GM18519 (cell line): ENCODE data around the gene BCL2.
"Not testable (repeated sequence)": the region's sequence is repeated elsewhere in the genome, so short reads cannot be mapped to it uniquely, and the experiment has no call there.

Source experiments
- ATAC-seq: cut with Tn5 transposase; IDR thresholded peaks from one replicate; pipeline ENCODE4 v1.9.1; 2021; ENCODE audit warnings: mild to moderate bottlenecking, moderate library complexity; ENCODE audit not compliant: unreplicated experiment, low FRiP score

The BCL2 gene

GRCh38 chr18:63207835-63208234, 111.7 kb downstream of the BCL2 start:
- ATAC-seq = no peak

DNA sequence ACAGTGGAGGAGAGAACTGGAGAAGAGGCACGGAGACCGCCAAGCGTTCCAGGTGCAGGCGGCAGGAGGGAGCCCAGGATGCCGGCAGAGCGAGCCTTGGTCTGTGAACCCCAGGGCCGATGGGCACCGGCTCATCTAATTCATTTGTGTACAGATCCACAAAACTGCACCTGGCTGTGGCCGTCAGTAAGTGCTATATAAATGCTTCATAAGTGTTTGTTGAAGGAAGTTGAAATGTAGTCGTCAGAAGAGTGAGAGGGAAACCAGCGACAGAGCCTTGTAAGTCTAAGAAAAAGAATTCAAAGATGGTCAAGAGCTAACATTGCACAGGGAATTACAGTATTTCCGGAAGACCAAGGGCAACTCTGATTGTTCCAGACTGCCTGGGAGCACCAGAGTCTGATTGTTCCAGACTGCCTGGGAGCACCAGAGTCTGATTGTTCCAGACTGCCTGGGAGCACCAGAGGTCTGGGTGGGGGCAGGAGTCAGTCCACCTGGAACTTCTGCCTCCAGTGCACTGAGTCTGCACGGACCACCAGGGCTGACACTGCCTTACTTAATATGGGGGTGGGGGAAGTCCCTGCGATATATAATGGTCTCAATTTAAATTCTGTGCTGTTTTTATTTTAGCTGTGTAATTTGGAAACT, 112.3 kb downstream of the BCL2 start:
- peak; percentile 38 for ATAC-seq

DNA sequence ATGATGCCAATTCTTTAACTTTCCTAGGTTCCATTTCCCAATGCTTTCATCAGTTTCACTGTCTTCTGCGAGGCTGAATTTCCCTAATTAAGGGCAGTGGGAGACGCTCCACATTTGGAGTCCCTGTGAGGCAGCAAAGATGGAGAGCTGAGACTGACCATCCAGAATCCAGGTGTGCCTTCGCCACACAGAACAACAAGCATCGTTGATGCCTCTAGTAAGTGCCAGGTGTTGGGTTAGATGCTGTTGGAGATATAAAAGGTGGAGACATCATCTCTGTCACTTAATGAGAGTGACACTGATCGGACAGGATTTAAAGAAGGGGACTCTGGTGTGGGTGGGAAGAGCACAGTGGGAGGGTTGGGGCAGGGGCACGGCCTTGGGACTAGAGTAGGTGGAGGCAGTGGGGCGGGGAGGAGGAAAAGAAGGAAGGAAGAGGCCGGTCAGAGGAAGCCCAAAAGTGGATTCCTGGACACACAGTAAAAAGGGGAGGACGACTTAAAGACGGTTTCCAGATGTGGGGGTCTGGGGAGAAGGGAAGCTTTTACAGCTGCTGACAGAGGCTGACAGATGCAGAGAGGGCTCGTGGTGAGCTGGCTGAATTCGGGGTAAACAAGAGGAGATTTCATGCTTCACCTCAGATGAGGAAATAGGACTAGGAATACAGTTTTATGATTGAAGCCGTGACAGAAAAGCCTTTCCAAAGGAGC, 113.0 kb downstream of the BCL2 start:
- no peak for ATAC-seq

DNA sequence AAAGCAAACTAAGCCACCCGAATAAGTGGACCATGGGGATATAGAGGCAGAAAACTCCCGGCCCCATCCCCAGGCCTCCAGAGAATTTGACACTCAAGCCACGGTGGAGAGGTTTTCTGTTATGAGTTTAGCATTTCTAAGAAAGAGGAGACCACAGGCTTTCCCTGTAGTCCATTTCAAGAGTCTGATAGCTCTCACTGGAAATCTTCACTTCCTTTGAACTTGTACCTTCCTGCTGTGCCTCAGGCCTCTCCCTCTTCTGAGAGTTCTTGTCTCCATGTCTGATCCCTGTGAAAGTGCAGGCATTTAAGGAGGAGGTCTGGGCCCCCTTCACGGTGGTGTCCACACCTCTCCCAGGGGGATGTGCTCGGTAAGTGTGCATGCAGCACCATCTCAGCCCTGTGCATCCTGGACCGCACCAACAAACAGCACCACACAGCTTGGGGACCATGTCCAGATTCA, 113.7 kb downstream of the BCL2 start:
- ATAC-seq = no peak

DNA sequence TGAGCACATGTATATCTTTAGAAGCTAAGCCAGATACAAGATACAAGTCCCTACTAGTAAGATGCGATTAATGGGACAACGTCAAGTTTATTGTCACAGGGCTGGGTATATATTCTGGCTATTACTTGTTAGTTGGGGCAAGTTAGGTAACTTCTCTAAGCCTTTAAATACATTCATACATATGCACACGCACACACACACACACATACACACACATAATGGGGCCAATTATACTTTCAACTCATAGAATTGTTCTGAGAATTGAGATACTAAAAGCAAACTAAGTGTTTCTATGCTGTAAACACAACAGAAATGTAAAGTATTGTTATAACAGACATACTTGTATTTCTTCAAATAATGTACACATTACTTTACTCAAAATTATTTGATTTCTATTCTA, 116.1 kb downstream of the BCL2 start:
- no peak for ATAC-seq

DNA sequence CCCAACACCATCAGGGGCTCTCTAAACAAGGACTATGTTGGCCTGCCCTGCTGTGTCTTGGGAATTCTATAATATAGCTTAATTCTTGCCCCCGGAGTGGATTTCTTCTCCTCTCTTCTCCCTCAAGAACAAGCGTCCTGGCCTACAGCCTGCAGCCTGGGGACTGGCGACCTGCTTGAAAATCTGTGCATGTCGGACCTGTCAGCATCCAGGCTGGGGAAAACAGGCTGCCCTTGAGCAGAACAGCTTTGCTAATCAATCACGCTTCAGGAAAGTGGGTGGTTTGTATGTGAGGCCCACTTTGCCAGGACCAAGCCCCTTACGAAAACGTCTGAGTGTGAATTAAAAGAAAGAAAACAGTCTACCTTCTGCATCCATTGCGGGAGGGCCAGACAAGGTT, 116.7 kb downstream of the BCL2 start:
- ATAC-seq = no peak

- ATAC-seq = not testable (repeated sequence)
Observed at GRCh38 chr18:63201456-63201855, 118.1 kb downstream of the BCL2 start.

GRCh38 chr18:63199743-63200241, 119.8 kb downstream of the BCL2 start:
- ATAC-seq = peak; percentile 45

DNA sequence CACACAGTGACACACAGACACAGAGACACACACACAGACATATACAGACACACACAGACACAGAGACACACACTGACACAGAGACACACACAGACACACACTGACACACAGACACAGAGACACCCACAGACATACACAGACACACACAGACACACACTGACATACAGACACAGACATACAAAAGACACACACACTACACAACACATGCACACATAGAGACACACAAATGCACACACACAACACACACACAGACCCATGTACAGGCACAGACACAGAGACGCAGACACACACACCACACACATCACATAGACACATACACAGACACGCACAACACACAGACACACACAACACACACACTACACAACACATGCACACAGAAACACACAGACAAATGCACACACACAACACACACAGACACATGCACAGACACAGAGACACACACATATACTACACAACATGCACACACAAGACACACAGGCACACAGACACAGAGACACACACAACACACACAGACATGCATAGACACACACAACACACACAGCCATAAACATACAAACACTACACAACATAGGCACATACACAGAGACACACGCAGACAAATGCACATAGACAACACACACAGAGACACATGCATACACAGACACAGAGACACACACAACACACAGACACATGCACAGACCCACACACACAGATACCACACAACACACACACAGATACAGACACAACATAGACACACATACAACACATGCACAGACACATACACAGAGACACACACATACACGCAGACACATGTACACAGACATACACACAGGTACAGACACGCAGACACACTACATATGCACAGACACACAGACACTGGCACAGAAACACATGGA, 120.5 kb downstream of the BCL2 start:
- ATAC-seq = no peak

DNA sequence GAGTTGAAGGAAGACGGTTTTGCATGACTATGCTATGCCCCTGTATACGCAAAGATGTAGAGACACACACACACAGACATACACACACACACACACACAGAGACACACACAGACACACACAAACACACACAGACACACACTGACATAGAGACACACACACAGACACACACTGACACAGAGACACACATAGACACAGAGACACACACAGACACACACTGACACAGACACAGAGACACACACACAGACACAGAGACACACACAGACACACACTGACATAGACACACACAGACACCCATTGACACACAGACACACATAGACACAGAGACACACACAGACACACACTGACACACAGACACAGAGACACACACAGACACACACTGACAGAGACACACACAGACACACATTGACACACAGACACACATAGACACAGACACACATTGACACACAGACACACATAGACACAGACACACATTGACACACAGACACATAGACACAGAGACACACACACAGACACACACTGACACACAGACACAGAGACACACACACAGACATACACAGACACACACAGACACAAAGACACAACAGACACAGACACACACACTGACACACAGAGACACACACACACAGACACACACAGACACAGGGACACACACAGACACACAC, 121.3 kb downstream of the BCL2 start:
- no peak for ATAC-seq

DNA sequence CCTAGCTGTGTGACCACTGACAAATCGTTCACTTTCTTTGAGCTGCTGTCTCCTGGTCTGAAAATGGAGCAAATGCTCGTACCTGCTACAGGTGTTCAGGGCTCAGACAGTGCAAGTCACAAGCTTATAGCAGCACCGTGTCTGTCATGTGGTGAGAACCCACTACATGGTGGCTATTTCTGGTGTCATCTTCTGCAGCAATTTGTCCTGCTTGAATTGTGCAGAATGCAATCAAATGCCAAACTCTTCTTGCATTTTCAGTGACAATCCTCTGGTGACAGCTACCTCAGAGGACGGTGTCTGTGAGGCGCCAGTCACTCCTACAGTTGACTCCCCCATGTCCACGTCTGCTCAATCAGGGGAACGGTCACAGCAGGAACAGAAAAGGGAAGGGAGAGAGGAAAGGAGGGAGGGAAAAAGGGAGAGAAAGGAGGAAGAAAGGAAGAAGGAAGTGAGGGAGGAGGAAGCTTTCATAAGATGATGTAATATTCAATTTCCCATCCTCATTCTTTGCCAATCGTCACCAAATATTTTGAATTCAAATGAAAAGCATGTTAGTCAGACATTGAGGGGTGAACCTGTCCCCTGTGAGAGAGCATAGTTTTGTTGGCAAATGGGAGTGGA, 122.2 kb downstream of the BCL2 start:
- ATAC-seq = no peak

DNA sequence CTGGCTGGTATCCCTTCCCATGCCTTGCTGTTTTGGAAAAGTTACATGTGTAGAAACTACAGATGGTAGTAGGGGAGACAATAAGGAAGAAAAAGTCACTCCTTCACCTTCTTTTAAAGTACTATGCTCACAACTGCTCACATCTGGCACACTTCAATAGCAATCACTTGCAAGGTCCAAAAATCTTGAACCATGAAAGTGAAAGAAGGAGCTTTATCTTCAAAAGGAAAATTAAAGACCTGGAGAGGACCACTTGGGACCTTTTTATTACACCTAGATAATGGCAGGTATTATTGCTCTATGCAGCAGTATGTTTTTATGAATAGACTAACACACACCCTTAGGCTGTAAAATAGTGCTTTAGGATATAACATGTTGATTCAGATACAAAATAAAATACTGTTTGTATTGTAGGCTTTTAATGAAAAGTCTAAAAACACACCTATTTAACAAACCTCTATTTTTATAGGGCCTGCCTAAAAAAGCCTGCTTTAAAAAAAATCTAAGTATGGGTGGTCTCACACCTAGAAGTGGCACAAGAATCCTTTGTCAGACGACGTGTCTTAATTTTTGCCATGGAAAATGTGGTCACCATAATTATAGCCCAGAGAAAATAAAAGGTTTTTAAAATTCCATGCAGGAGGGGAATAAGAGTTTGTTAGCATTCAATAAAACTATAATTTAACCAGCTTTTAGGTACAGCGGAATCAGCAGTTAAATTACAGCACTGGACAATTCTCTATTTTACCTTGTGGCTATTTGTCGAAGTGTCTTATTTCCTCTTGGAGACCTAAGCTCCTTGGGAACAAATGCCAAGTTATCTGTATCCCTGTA, 124.0 kb downstream of the BCL2 start:
- no peak for ATAC-seq

DNA sequence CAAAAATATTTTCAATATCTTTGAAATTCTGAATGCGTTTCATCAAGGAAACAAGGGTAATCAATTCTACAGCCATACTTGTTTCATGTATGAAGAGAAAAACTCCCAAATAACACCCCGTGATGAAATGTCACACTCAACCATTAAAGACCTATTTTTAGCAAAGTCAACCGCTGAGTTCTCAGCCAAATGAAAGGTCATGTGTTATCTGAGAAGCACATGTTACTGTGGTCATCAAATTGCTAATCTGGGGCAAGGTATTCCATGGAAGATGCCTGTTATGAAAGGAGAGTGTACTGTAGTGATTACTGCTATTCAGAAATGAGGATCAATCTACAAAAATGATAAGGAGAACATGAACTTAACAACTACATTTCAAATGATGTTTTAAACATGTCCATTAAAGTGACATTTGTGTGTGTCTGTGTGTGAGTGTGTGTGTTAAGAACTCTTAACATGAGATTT, 126.7 kb downstream of the BCL2 start:
- ATAC-seq = peak; percentile 52

GRCh38 chr18:63192126-63192884, 127.3 kb downstream of the BCL2 start:
- ATAC-seq = no peak

GRCh38 chr18:63191413-63191812, 128.2 kb downstream of the BCL2 start:
- no peak for ATAC-seq

DNA sequence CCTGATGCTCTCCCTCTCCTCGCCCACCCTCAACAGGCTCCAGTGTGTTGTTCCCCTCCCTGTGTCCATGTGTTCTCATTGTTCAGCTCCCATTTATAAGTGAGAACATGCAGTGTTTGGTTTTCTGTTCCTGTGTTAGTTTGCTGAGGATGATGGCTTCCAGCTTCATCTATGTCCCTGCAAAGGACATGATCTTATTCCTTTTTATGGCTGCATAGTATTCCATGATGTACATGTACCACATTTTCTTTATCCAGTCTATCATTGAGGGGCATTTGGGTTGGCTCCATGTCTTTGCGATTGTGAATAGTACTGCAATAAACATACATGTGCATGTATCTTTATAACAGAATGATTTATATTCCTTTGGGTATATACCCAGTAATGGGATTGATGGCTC, 128.7 kb downstream of the BCL2 start:
- ATAC-seq = not testable (repeated sequence)

DNA sequence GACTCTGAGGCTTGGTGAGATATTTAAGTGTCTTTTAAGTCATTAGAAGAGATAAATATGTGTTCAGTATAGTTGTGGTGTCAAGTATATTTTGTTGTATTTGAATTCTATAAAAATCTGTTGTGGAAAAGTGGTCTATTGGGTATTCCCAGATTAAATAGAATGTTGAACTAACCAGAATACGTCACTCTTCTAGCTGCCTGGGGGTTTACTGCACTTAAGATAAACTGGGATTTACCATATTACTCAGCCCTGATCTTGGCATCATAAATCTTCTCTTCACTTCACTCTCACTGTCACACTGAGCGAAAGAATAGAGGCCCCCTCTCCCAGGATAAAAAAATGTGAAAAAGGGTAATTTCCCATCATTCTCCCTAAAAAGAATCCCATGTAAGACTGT, 129.8 kb downstream of the BCL2 start:
- no peak for ATAC-seq

GRCh38 chr18:63189041-63189440, 130.5 kb downstream of the BCL2 start:
- no peak for ATAC-seq
